ENCODE measurements around the gene GIPC1.
A peak's percentile ranks its signal among the peaks of the same experiment; 100 is the strongest.
"Not testable (repeated sequence)": the region's sequence is repeated elsewhere in the genome, so short reads cannot be mapped to it uniquely, and the experiment has no call there.

The GIPC1 gene

DNA sequence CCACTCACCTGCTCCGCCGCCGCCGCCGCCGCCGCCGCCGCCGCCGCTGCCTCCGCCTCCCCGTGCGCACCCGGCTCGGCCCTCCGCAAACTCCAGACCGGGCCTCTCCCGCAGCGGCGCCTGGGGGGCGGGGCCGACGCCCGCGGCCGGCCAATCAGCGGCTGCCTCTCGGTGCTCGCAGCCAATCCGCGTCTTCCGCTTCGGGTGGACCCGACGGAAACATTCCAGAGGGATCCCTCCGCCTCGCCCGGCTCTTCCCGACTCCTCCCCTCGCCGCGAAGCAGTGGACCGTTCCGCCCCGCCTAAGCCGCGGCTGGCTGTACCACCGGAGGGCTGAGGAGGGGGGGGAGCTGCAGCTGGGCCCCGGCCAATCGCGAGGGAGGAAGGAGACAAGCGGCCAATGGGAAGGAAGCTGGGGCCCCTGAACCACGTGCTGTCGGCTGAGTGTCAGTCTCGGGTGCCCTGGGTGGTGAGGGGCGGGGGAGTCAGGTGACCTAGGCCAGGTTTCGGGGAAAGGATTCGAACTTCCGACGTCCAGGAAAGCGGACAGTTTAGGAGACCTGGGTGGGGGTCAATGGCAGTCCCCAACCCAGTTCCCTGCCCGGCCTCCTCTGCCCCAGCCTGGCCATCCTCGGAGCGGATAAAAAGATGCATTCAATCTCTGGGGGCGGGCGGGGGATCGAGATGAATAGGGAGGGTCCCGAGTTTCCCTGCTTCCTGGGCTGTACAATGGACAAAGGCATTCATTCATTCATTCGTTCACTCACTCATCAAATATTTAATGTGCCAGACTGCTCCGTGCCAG, at the start of gene GIPC1:
Gene GIPC1, minus strand, starts transcription at position 99 of the 805 bp plus-strand sequence. CDS start 13,151 bp downstream, outside the sequence.
- DNase-seq = peak; percentile 88 to 99 (median 97)

DNA sequence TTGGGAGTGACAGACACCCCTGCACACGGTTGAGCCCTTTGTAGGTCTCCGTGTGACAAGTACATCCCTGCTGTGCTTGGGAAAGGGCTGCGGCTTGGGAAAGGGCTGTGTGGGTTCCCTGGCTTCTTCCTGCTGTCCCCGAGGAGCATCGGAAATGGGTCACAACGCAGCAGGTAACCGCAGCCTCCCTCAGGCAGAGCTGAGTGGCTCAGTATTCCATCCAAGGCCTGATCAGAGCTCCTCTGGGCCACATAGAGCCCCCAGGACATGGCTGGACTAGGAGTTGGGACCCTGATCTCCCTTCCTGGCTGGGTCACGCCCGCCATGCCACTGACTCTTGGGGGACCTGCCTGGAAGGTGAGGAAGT, 49.8 kb upstream of the GIPC1 start:
- DNase-seq = peak in 1 of 51 donors; percentile 61

DNA sequence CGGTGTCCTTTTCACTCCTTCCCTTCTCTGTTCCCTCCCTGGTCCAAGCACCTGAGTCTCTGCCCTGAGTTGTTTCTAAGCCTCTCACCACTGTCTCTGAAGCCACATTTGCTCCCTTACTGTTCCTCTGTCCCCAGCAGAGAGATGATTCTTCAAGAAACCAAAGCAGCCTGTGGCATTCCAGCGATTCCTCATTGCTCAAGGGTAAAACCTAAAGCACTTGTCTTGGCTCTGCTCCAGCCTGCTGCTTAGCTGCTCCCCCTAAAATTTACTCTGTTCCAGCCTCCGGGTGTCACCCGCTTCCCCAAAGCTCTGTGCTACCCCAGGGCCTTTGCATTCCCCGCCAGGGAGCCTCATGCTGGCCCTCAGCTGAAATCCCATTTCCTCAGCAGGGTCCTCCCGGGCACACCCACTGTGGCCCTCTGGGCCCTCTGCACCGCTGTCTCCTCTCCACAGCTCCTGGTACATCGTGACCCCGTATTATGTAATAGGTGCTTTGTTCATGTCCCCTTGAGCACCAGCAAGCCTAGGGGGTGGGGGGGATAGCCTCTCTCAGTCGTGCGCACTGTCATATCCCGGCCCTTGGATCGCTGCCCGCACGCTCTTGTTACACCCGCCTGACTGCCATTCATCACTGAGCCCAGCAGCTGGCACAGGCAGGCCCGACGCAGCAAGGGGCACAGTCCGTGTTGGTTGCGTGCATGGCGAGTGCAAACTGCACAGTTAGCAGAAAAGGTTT, 49.2 kb upstream of the GIPC1 start:
- peak; percentile 37 to 97 (median 91) for DNase-seq

DNA sequence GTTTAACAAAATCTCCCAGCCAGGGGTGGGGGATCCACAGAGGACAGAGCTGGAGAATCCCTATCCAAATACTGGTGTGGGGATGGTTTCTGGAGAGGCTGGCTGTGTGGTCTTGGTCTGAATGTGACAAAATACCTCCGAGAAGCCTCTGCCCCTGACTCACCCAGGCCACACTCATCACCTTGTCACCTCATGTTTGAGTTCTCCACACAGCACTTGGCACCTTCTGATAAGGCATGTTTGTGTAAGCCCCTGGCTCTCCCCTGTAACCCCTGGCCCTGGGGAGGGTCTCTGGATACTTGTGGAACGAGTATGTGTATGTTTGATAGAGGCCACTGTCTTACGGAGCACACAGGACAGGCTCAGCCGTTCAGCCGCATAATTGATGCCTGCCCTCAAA, 48.1 kb upstream of the GIPC1 start:
- peak in 2 of 51 donors; percentile 4 to 25 for DNase-seq

DNA sequence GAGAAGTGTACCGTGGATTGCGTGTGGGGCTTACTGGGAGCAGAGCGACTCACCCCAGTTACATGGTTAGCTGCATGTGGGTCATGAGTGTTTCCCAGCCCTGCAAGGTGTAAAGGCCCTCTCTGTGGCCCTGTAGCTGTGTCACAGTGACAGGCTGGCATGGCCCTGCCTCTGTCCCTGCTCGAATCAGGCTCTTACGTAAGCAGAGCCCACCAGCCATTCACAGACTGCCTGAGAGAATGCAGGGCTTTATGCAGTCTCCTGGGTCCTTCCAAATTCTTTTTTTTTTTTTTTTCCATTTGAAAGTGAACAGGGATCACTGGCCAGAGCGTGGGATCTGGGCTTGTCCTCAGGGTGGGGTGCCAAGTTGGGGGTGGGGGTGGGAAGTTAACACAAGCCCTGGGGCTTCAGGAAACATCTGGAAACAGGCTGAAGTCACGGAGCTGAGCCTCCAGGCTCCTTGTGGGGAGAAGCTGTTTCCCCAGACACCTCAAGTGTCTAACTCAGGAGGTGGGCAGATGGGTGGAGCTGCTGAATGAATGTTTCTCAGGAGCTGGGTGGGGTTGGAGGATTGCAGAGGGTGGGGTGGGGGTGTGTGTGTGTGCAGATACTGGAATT, 46.9 kb upstream of the GIPC1 start:
- DNase-seq = peak in 24 of 51 donors; percentile 11 to 78 (median 48)

DNA sequence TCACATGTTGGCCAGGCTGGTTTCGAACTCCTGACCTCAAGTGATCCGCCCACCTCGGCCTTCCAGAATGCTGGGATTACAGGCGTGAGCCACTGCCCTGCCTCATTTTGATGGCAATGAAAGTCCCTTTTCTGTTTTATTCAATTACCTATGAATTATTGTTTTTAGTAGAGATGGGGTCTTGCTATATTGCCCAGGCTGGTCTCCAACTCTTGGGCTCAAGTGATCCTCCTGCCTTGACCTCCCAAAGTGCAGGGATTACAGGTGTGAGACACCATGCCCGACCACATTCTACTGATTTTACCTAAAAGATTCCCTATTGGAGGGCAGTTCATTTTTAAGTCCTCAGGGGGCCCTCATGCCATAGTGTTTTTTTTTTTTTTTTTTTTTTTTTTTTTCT, 46.1 kb upstream of the GIPC1 start:
- not testable (repeated sequence) for DNase-seq

DNA sequence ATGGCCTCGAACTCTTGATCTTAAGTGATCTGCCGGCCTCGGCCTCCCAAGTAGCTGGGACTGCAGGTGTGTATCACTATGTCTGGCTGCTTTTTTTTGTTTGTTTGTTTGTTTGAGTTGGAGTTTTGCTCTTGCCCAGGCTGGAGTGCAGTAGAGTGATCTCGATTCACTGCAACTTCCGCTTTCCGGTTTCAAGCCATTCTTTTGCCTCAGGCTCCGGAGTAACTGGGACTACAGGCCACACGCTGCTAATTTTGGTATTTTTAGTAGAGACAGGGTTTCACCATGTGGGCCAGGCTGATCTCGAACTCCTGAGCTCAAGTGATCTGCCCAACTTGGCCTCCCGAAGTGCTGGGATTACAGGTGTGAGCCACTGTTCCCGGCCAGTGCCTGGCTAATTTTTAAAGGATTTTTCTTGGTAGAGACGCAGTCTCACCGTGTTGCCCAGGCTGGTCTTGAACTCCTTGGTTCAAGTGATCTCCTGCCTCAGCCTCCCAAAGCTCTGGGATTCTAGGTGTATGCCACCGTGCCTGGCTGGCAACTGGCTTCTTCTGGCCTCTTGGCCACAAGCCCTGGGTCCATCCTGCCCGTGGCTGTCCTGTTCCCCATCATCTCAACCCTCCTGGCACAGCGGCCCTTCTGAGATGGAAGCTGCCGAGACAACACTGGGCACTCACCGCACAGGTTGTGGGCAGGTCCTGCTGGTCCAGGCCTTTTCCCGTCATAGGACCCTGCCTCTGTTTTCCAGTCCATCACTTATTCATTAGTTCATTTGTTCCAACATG, 45.0 kb upstream of the GIPC1 start:
- DNase-seq = no peak

- peak in 7 of 51 donors; percentile 17 to 54 (median 36) for DNase-seq
Measured at GRCh38 chr19:14536926-14537692, 41.2 kb upstream of the GIPC1 start.

DNA sequence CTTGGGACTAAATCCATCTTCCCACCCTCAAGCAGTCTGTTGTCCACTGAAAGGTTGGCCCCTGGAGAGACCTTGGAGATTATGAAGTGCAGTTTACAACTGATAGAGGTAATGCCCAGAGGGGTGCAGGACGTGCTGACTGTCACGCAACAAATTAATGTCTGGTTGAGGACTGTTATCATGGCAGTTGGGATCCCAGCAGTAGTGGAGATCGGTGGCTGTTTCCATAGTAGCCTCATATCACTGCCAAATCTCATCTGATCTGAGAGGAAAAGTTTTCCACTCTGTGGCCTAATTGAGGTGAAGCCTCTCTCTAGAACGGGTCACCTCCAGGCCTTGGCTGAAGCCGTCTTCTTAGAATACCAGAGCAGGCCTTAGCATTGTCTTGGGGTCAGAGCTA, 37.5 kb upstream of the GIPC1 start:
- no peak for DNase-seq

GRCh38 chr19:14530506-14530905, 34.6 kb upstream of the GIPC1 start:
- DNase-seq = no peak

- DNase-seq = peak in 3 of 51 donors; percentile 55 to 72 (median 64)
Measured at GRCh38 chr19:14530005-14530348, 34.0 kb upstream of the GIPC1 start.

- peak; percentile 93 to 100 (median 99) for DNase-seq
Measured at GRCh38 chr19:14529254-14530004, 33.5 kb upstream of the GIPC1 start, which contains the start of gene TECR. Gene TECR (plus strand): TSS chr19:14529594. CDS start chr19:14529697, 103 bp downstream.

DNA sequence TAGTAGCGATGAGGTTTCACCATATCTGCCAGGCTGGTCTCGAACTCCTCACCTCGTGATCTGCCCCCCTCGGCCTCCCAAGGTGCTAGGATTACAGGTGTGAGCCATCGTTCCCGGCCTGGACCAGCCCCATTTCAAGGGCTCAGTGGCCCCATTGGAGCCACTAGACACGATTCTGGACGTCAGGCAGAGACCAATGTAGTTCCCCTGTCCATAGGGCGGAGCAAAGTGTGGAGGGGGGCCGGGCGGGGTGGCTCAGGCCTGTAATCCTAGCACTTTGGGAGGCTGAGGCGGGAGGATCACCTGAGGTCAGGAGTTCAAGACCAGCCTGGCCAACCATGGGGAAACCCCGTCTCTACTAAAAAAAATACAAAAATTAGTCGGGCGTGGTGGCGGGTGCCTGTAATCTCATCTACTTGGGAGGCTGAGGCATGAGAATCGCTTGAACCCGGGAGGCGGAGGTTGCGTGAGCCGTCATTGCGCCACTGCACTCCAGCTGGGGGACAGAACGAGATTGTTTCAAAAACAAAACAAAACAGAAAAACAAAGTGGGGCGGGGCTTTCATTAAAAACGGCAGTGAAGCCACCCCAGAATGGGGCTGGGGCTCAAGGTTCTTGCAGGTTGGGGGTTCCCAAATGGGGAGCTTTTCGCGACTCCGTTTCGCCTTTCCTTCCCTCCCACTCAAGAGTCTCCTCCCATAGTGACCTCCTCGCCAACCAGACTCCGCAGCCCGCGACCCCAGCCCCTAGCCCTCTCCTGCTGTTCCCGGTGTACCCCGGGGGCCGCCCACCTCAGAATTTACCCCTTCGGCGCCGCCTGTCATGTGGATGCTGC, 32.7 kb upstream of the GIPC1 start:
- no peak for DNase-seq

DNA sequence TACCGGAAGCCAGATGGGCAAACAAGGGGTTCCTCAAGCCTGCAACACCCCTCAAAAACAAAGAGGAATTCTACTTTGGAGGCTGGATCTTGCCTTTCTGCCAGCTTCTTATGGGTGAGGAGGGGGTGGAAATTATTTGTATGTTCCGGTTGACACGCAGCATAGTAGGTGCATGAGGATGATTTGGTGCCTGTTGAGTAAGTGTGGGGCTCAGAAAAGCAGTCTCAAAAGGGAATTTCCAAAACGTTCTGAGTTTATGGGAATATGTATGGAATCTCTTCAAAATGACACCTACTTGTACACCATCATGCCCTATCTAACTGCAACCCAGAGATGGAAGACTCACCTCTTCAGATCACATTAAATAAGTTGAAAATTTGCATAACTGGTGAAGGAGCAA, 30.5 kb upstream of the GIPC1 start:
- no peak for DNase-seq

GRCh38 chr19:14525729-14526128, 29.8 kb upstream of the GIPC1 start:
- DNase-seq = peak in 2 of 51 donors; percentile 16 to 17

DNA sequence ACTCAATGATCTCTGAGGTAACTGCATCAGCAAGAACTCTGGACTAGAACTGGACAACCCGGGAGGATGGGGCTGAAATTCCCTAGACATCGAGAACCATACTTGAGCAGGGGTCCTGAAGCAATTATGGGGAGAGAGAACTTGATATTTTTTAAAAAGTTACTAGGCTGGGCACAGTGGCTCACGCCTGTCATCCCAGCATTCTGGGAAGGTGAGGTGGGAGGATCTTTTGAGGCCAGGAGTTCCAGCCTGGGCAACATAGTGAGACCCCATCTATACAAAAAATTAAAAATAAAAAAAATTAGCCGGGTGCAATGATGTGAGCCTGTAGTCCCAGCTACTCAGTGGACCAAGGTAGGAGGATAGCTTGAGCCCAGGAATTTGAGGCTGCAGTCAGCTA, 24.6 kb upstream of the GIPC1 start:
- DNase-seq = no peak

DNA sequence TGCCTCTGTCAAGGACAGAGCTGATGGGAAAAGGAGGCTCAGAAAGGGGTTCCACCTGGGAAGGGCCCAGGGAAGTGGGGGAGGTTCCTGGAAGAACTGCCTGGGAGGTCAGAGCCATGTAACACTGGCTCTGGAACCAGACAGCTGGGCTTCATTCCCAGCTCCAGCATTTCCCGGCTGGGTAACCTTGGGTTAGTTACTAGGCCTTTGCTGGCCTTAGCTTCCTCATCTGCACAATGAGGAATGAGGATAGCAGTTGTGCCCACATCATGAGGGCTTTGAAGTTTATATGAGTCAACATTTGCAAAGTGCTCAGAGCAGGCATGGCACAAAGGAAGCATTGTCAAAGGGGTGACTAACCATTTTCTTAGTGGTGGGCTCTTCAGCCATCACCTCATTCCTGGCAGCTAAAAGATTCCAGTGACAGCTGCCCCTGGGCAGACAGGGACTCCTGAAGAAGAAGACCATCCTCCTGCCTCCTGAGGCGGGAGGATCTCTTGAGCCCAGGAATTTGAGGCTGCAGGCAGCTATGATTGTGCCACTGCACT, 24.0 kb upstream of the GIPC1 start:
- DNase-seq = peak in 13 of 51 donors; percentile 15 to 61 (median 33)

- no peak for DNase-seq
Measured at GRCh38 chr19:14519245-14519859, 23.4 kb upstream of the GIPC1 start.
